WTC11 (cell line): ENCODE data around the gene KAZN. TPM values are rescaled to one million over a fixed set of nuclear protein-coding genes. Genes with fewer than 3 reads are reported as not detected.
A peak's percentile ranks its signal among the peaks of the same experiment; 100 is the strongest.

Experiments used
- ATAC-seq: fragments of 200-7000 bp; cut with Tn5 transposase; 2 replicates; pipeline ENCODE4 v1.10.0; 2021; ENCODE audit warnings: mild to moderate bottlenecking, moderate library complexity
- CTCF ChIA-PET: fragments of 300-600 bp; sonication (Branson Sonifier 250); formaldehyde crosslinking; loops from one replicate; lab custom pipeline; 2021; ENCODE audit warnings: antibody characterized with exemption; lab: Charles Lee
- POLR2A ChIA-PET: fragments of 350-600 bp; sonication (Branson Sonifier 250); formaldehyde crosslinking; loops from one replicate; lab custom pipeline; 2021; ENCODE audit warnings: antibody characterized with exemption; lab: Charles Lee
- DNase-seq: peaks from one replicate; pipeline ENCODE4 v3.0.0; 2021; ENCODE audit warnings: low spot score
- H3K27ac Mint-ChIP-seq: 2 replicates; pipeline ENCODE4 v1.8.0; 2021; ENCODE audit warnings: mixed read lengths
- H3K27me3 Mint-ChIP-seq: 2 replicates; pipeline ENCODE4 v1.8.0; 2021; ENCODE audit warnings: low read depth, mild to moderate bottlenecking, moderate library complexity, mixed read lengths
- H3K36me3 Mint-ChIP-seq: 2 replicates; pipeline ENCODE4 v1.8.0; 2021; ENCODE audit warnings: mixed read lengths
- H3K4me1 Mint-ChIP-seq: 2 replicates; pipeline ENCODE4 v1.8.0; 2022; ENCODE audit warnings: mixed read lengths
- H3K4me3 Mint-ChIP-seq: 2 replicates; pipeline ENCODE4 v1.8.0; 2021; ENCODE audit warnings: mild to moderate bottlenecking, moderate library complexity, mixed read lengths
- H3K9me3 Mint-ChIP-seq: 2 replicates; pipeline ENCODE4 v1.8.0; 2021; ENCODE audit warnings: mixed read lengths
- ATF1 ChIP-seq: sonication (generic); formaldehyde crosslinking; IDR thresholded peaks from 2 replicates; pipeline ENCODE4 v1.8.1; 2023; ENCODE audit warnings: mild to moderate bottlenecking, moderate library complexity, missing genetic modification reagents
- ATF3 ChIP-seq: sonication (generic); formaldehyde crosslinking; conservative IDR thresholded peaks from 2 replicates; pipeline ENCODE4 v1.8.1; 2022; ENCODE audit warnings: mild to moderate bottlenecking, missing genetic modification reagents
- ATF6 ChIP-seq: sonication (generic); formaldehyde crosslinking; IDR thresholded peaks from 2 replicates; pipeline ENCODE4 v1.8.1; 2023; ENCODE audit warnings: mild to moderate bottlenecking, missing genetic modification reagents
- CBFB ChIP-seq: sonication (generic); formaldehyde crosslinking; IDR thresholded peaks from 2 replicates; pipeline ENCODE4 v1.8.1; 2022; ENCODE audit warnings: mild to moderate bottlenecking, low read depth, missing genetic modification reagents
- CREB1 ChIP-seq: sonication (generic); formaldehyde crosslinking; IDR thresholded peaks from 2 replicates; pipeline ENCODE4 v1.8.0; 2023; ENCODE audit warnings: mild to moderate bottlenecking, missing genetic modification reagents
- CREM ChIP-seq: sonication (generic); formaldehyde crosslinking; IDR thresholded peaks from 2 replicates; pipeline ENCODE4 v1.8.1; 2022; ENCODE audit warnings: mild to moderate bottlenecking, missing genetic modification reagents, moderate library complexity
- CTCF ChIP-seq: fragments of 200-600 bp; IDR thresholded peaks from 2 replicates; pipeline ENCODE4 v1.8.0; 2022; ENCODE audit warnings: antibody characterized with exemption
- EMX1 ChIP-seq: fragments of 250-450 bp; sonication (Bioruptor Pico); IDR thresholded peaks from 2 replicates; pipeline ENCODE4 v1.8.0; 2021; ENCODE audit warnings: mild to moderate bottlenecking
- FOXJ3 ChIP-seq: sonication (generic); formaldehyde crosslinking; IDR thresholded peaks from 2 replicates; pipeline ENCODE4 v1.9.0; 2021; ENCODE audit warnings: missing genetic modification reagents, mild to moderate bottlenecking, borderline replicate concordance
- FOXK1 ChIP-seq: sonication (generic); formaldehyde crosslinking; IDR thresholded peaks from 2 replicates; pipeline ENCODE4 v1.8.0; 2022; ENCODE audit warnings: mild to moderate bottlenecking, moderate library complexity, missing genetic modification reagents
- FOXP4 ChIP-seq: sonication (generic); formaldehyde crosslinking; IDR thresholded peaks from 2 replicates; pipeline ENCODE4 v1.8.0; 2022; ENCODE audit warnings: mild to moderate bottlenecking, missing genetic modification reagents
- MAX ChIP-seq: sonication (generic); formaldehyde crosslinking; IDR thresholded peaks from 2 replicates; pipeline ENCODE4 v1.8.0; 2022; ENCODE audit warnings: mild to moderate bottlenecking, missing genetic modification reagents
- MXD4 ChIP-seq: fragments of 250-450 bp; sonication (Bioruptor Pico); IDR thresholded peaks from 2 replicates; pipeline ENCODE4 v1.8.0; 2021; ENCODE audit warnings: mild to moderate bottlenecking, moderate library complexity, borderline replicate concordance
- MYBL2 ChIP-seq: sonication (generic); formaldehyde crosslinking; IDR thresholded peaks from 2 replicates; pipeline ENCODE4 v1.8.1; 2023; ENCODE audit warnings: mild to moderate bottlenecking, moderate library complexity, missing genetic modification reagents
- NFE2L1 ChIP-seq: sonication (generic); formaldehyde crosslinking; IDR thresholded peaks from 2 replicates; pipeline ENCODE4 v1.8.1; 2023; ENCODE audit warnings: missing genetic modification reagents
- NR1H2 ChIP-seq: sonication (generic); formaldehyde crosslinking; IDR thresholded peaks from 2 replicates; pipeline ENCODE4 v1.9.0; 2021; ENCODE audit warnings: mild to moderate bottlenecking, moderate library complexity, missing genetic modification reagents
- PRRX2 ChIP-seq: fragments of 250-450 bp; sonication (Bioruptor Pico); IDR thresholded peaks from 2 replicates; pipeline ENCODE4 v1.8.0; 2021; ENCODE audit warnings: mild to moderate bottlenecking
- RORB ChIP-seq: fragments of 250-450 bp; sonication (Bioruptor Pico); IDR thresholded peaks from 2 replicates; pipeline ENCODE4 v1.9.0; 2021; ENCODE audit warnings: mild to moderate bottlenecking
- SMAD4 ChIP-seq: sonication (generic); formaldehyde crosslinking; IDR thresholded peaks from 2 replicates; pipeline ENCODE4 v1.8.0; 2022; ENCODE audit warnings: mild to moderate bottlenecking, missing genetic modification reagents
- SP1 ChIP-seq: sonication (generic); formaldehyde crosslinking; conservative IDR thresholded peaks from 2 replicates; pipeline ENCODE4 v1.8.1; 2022; ENCODE audit warnings: missing genetic modification reagents
- TEAD1 ChIP-seq: sonication (generic); formaldehyde crosslinking; IDR thresholded peaks from 2 replicates; pipeline ENCODE4 v1.8.0; 2022; ENCODE audit warnings: mild to moderate bottlenecking, missing genetic modification reagents
- TEAD4 ChIP-seq: sonication (generic); formaldehyde crosslinking; IDR thresholded peaks from 2 replicates; pipeline ENCODE4 v1.8.0; 2022; ENCODE audit warnings: mild to moderate bottlenecking, missing genetic modification reagents
- ZMAT4 ChIP-seq: fragments of 250-450 bp; sonication (Bioruptor Pico); IDR thresholded peaks from 2 replicates; pipeline ENCODE4 v1.9.0; 2021; ENCODE audit warnings: mild to moderate bottlenecking
- ZNF138 ChIP-seq: sonication (generic); formaldehyde crosslinking; conservative IDR thresholded peaks from 2 replicates; pipeline ENCODE4 v1.8.1; 2022; ENCODE audit warnings: mild to moderate bottlenecking, moderate library complexity, missing genetic modification reagents
- ZNF281 ChIP-seq: sonication (generic); formaldehyde crosslinking; IDR thresholded peaks from 2 replicates; pipeline ENCODE4 v1.8.0; 2023; ENCODE audit warnings: mild to moderate bottlenecking, missing genetic modification reagents
- total RNA-seq: library from RNA; stranded (reverse); gene quantifications from 3 replicates; pipeline ENCODE4 v1.2.3, GENCODE V29; 2021

The KAZN gene
- total RNA-seq, 1 experiment from 2014 or later, result 19.9 TPM

- CTCF ChIA-PET, result interaction anchor here (1.5 kb wide), 1 partner anchor 147 kb away, joined by 3 read pairs; no protein-coding TSS in a partner anchor
- H3K9me3 Mint-ChIP-seq, result no peaks in the 10 kb centered on the region
- H3K4me1 Mint-ChIP-seq, result peaks cover 25% of the 10 kb centered on the region
- ATAC-seq (no peak), DNase-seq (no peak)
- POLR2A ChIA-PET, result no interaction called here
- no peaks in the 10 kb centered on the region for H3K36me3 Mint-ChIP-seq
- TF ChIP-seq NFE2L1 (CRISPR knock-in tag) (no peak), SP1 (CRISPR knock-in tag) (no peak), CBFB (CRISPR knock-in tag) (no peak), PRRX2 (CRISPR knock-in tag) (no peak), MXD4 (CRISPR knock-in tag) (no peak), FOXP4 (CRISPR knock-in tag) (no peak), ATF3 (CRISPR knock-in tag) (no peak), TEAD4 (CRISPR knock-in tag) (no peak), ZNF281 (CRISPR knock-in tag) (no peak), CREB1 (CRISPR knock-in tag) (no peak), ZMAT4 (no peak), MAX (CRISPR knock-in tag) (no peak), NR1H2 (CRISPR knock-in tag) (no peak), ATF1 (CRISPR knock-in tag) (no peak), MYBL2 (CRISPR knock-in tag) (no peak)
- peaks cover 46% of the 10 kb centered on the region for H3K27me3 Mint-ChIP-seq
- H3K4me3 Mint-ChIP-seq, result peak overlapping the region; percentile 74; the same call in 1 of the 2 replicates
- H3K27ac Mint-ChIP-seq, result no peak overlapping the region
Observed at GRCh38 chr1:14926229-14926628, 327.7 kb downstream of the KAZN start.

GRCh38 chr1:14926818-14927575 is 328.5 kb downstream of the KAZN start:
- ATAC-seq (no peak), DNase-seq (no peak)
- Mint-ChIP-seq H3K27ac (no peak overlapping the region), H3K4me3 (no peak overlapping the region), H3K27me3 (peaks cover 46% of the 10 kb centered on the region), H3K4me1 (peaks cover 28% of the 10 kb centered on the region), H3K36me3 (no peaks in the 10 kb centered on the region), H3K9me3 (no peaks in the 10 kb centered on the region)
- CTCF ChIA-PET, result interaction anchor here (0.6 to 1.5 kb wide), 2 partner anchors 89 to 147 kb away, joined by 3 to 6 read pairs; no protein-coding TSS in a partner anchor
- POLR2A ChIA-PET, result no interaction called here
- TF ChIP-seq ATF6 (no peak), TEAD1 (no peak), EMX1 (CRISPR knock-in tag) (no peak), CTCF (no peak), ZMAT4 (no peak), RORB (no peak), SMAD4 (CRISPR knock-in tag) (no peak), CREM (CRISPR knock-in tag) (no peak), ZNF138 (CRISPR knock-in tag) (no peak), FOXJ3 (CRISPR knock-in tag) (no peak), FOXK1 (no peak)
